Keratinocyte (primary cell): Measurements from ENCODE around the gene UQCRHL. TPM values are rescaled to one million over a fixed set of nuclear protein-coding genes. Genes with fewer than 3 reads are reported as not detected.
A peak's percentile ranks its signal among the peaks of the same experiment; 100 is the strongest.

ENCODE experiments used
- DNase-seq: peaks from one replicate; pipeline ENCODE4 v3.0.0-alpha.2; 2011; ENCODE audit warnings: low read depth, missing footprints, low spot score
- FAIRE-seq: peaks from 2 replicates; lab custom pipeline; 2011; peaks lifted over from hg19 to GRCh38; lab: Jason Lieb, UNC
- H2AFZ ChIP-seq: 2 replicates; pipeline ENCODE4 v1.6.0; 2012; ENCODE audit warnings: low read length, control low read depth, inconsistent platforms; ENCODE audit not compliant: control insufficient read depth
- H3K27ac ChIP-seq: 2 replicates; pipeline ENCODE4 v1.5.1; 2011; ENCODE audit warnings: low read length; ENCODE audit not compliant: control insufficient read depth, insufficient read depth
- H3K27me3 ChIP-seq: 3 replicates; pipeline ENCODE4 v1.6.0; 2011; ENCODE audit warnings: low read length; ENCODE audit not compliant: control insufficient read depth, insufficient read depth; ENCODE audit errors: extremely low read depth
- H3K36me3 ChIP-seq, 2 experiments: 2 replicates in 1 of 2; 3 replicates in 1 of 2; pipeline ENCODE4 v1.5.1; 2011; ENCODE audit warnings: low read length in 2 of 2, mild to moderate bottlenecking in 1 of 2; ENCODE audit not compliant: control insufficient read depth in 2 of 2, insufficient read depth in 2 of 2; ENCODE audit errors: extremely low read depth in 1 of 2
- H3K4me1 ChIP-seq: 3 replicates; pipeline ENCODE4 v1.5.1; 2011; ENCODE audit warnings: low read length; ENCODE audit not compliant: control insufficient read depth, insufficient read depth; ENCODE audit errors: extremely low read depth
- H3K4me2 ChIP-seq: 3 replicates; pipeline ENCODE4 v1.6.0; 2011; ENCODE audit warnings: low read depth, low read length; ENCODE audit not compliant: control insufficient read depth, insufficient read depth; ENCODE audit errors: extremely low read depth
- H3K4me3 ChIP-seq, 3 experiments: fragments of 200-600 bp in 1 of 3; sonication (generic) in 1 of 3; 2 replicates in 2 of 3; 3 replicates in 1 of 3; pipeline ENCODE4 v1.5.1; 2011 to 2016; ENCODE audit warnings: low read length in 3 of 3, mild to moderate bottlenecking in 3 of 3, control low read depth in 2 of 3, inconsistent platforms in 1 of 3, low read depth in 1 of 3, mixed read lengths in 1 of 3, mixed run types in 1 of 3, moderate library complexity in 1 of 3; ENCODE audit not compliant: control insufficient read depth in 2 of 3, insufficient read depth in 2 of 3; ENCODE audit errors: extremely low read depth in 1 of 3
- H3K79me2 ChIP-seq: 2 replicates; pipeline ENCODE4 v1.6.0; 2012; ENCODE audit warnings: low read length; ENCODE audit not compliant: control insufficient read depth, insufficient read depth
- H3K9ac ChIP-seq: 3 replicates; pipeline ENCODE4 v1.6.0; 2011; ENCODE audit warnings: low read length; ENCODE audit not compliant: control insufficient read depth, insufficient read depth; ENCODE audit errors: extremely low read depth
- H3K9me1 ChIP-seq: 3 replicates; pipeline ENCODE4 v1.6.0; 2011; ENCODE audit warnings: low read length; ENCODE audit not compliant: control insufficient read depth, insufficient read depth; ENCODE audit errors: extremely low read depth
- H3K9me3 ChIP-seq: 2 replicates; pipeline ENCODE4 v1.5.1; 2012; ENCODE audit warnings: low read depth, low read length; ENCODE audit not compliant: control insufficient read depth
- H4K20me1 ChIP-seq: 3 replicates; pipeline ENCODE4 v1.6.0; 2011; ENCODE audit warnings: low read length; ENCODE audit not compliant: control insufficient read depth, insufficient read depth; ENCODE audit errors: extremely low read depth
- CTCF ChIP-seq, 3 experiments: IDR thresholded peaks in 1 of 3; conservative IDR thresholded peaks in 1 of 3; optimal IDR thresholded peaks in 1 of 3; 2 replicates in 2 of 3; 3 replicates in 1 of 3; pipeline versions ENCODE3 to v1.5.1; 2011; ENCODE audit warnings: low read length in 3 of 3, mild to moderate bottlenecking in 3 of 3, moderate library complexity in 2 of 3, control low read depth in 1 of 3, inconsistent platforms in 1 of 3; ENCODE audit not compliant: insufficient read depth in 2 of 3; ENCODE audit errors: extremely low read depth in 1 of 3
- EZH2 ChIP-seq: IDR thresholded peaks from one replicate; pipeline ENCODE4 v1.6.1; 2012; ENCODE audit warnings: inconsistent platforms, mild to moderate bottlenecking, low read length, moderate library complexity
- dilution Hi-C: fragments of 300-500 bp; cut with MboI; formaldehyde crosslinking; loops from one replicate; pipeline ENCODE4 v1.7.0; 2020; ENCODE audit warnings: low sequenced_read_pairs; ENCODE audit not compliant: extremely low pct_ligation_motif_present
- polyA plus RNA-seq, 5 experiments: library from polyadenylated mRNA; depleted of rRNA in 3 of 5; stranded (reverse) in 3 of 5; stranded (forward) in 1 of 5; unstranded in 1 of 5; fragments of >200 nt; gene quantifications; 1 replicate in 1 of 5; 2 replicates in 3 of 5; 3 replicates in 1 of 5; pipeline versions ENCODE4 v1.2.1 to v1.2.3, GENCODE V29; 2011 to 2012; ENCODE audit warnings: missing spikeins in 2 of 5, low read depth in 1 of 5, low replicate concordance in 1 of 5

Gene UQCRHL
- polyA plus RNA-seq, 1 donor (not counting 4 experiments of a cell fraction or from before 2014, with no cell fraction given) = 14.0 TPM

GRCh38 chr1:15820478-15820877, 13.0 kb upstream of the UQCRHL start:
- no peak overlapping the region for H2AFZ ChIP-seq
- H3K27ac ChIP-seq = no peak overlapping the region
- H3K4me3 ChIP-seq = no peak overlapping the region
- no peaks in the 10 kb centered on the region for H3K36me3 ChIP-seq
- peaks cover 19% of the 10 kb centered on the region for H3K4me1 ChIP-seq
- FAIRE-seq (no peak), DNase-seq (no peak)
- H3K9ac ChIP-seq = no peak overlapping the region
- H4K20me1 ChIP-seq = no peaks in the 10 kb centered on the region
- H3K79me2 ChIP-seq = no peaks in the 10 kb centered on the region
- H3K9me1 ChIP-seq = no peaks in the 10 kb centered on the region
- no peaks in the 10 kb centered on the region for H3K9me3 ChIP-seq
- H3K27me3 ChIP-seq = no peaks in the 10 kb centered on the region
- no peak overlapping the region for H3K4me2 ChIP-seq
- dilution Hi-C loops = no loop called here
- no peak for TF ChIP-seq EZH2
- TF ChIP-seq CTCF (optimal IDR thresholded peaks at IDR 0.05 in 1 of 3, IDR thresholded peaks at IDR 0.05 in 1 of 3, conservative IDR thresholded peaks at IDR 0.05 in 1 of 3; ENCODE audit: extremely low read depth in 1 of 3, insufficient read depth in 2 of 3, low read length in 3 of 3) = no peak

GRCh38 chr1:15816674-15817073, 9.2 kb upstream of the UQCRHL start:
- Histone ChIP-seq H3K27ac (no peak overlapping the region), H3K4me2 (peak overlapping the region; percentile 0), H3K27me3 (no peaks in the 10 kb centered on the region), H4K20me1 (no peaks in the 10 kb centered on the region), H3K9me1 (no peaks in the 10 kb centered on the region), H3K9ac (no peak overlapping the region), H3K36me3 (no peaks in the 10 kb centered on the region), H3K4me3 (no peak overlapping the region), H3K79me2 (no peaks in the 10 kb centered on the region), H3K4me1 (peaks cover 15% of the 10 kb centered on the region), H2AFZ (no peak overlapping the region), H3K9me3 (no peaks in the 10 kb centered on the region)
- TF ChIP-seq CTCF (optimal IDR thresholded peaks at IDR 0.05 in 1 of 3, IDR thresholded peaks at IDR 0.05 in 1 of 3, conservative IDR thresholded peaks at IDR 0.05 in 1 of 3; ENCODE audit: extremely low read depth in 1 of 3, insufficient read depth in 2 of 3, low read length in 3 of 3) (no peak), EZH2 (no peak)
- dilution Hi-C loops = no loop called here
- DNase-seq (no peak), FAIRE-seq (peak; percentile 79)
